SHP77 treated with DMSO at 0.1 percent for 48 hours (cell line): ENCODE data around the gene KRT75.

ENCODE experiments used
- DNase-seq: peaks from one replicate; lab custom pipeline; 2025; lab: John Stamatoyannopoulos, UW

The KRT75 gene

GRCh38 chr12:52439845-52440244, 5.7 kb upstream of the KRT75 start:
- no peak for DNase-seq

GRCh38 chr12:52439420-52439819, 5.2 kb upstream of the KRT75 start:
- DNase-seq = no peak

- no peak for DNase-seq
Measured at GRCh38 chr12:52438305-52439301, 4.4 kb upstream of the KRT75 start.

- DNase-seq = no peak
Measured at GRCh38 chr12:52437508-52437907, 3.3 kb upstream of the KRT75 start.

GRCh38 chr12:52436828-52437474, 2.8 kb upstream of the KRT75 start:
- no peak for DNase-seq

- DNase-seq = no peak
Measured at GRCh38 chr12:52436000-52436827, 2.0 kb upstream of the KRT75 start.

GRCh38 chr12:52435659-52435999, 1.5 kb upstream of the KRT75 start:
- DNase-seq = no peak

GRCh38 chr12:52434760-52435530, 774 bp upstream of the KRT75 start:
- DNase-seq = no peak

- DNase-seq = no peak
Measured at GRCh38 chr12:52433501-52434080, 580 bp downstream of the KRT75 start.

- DNase-seq = no peak
Measured at GRCh38 chr12:52432559-52433207, 1.5 kb downstream of the KRT75 start.

- no peak for DNase-seq
Measured at GRCh38 chr12:52428121-52428520, 6.0 kb downstream of the KRT75 start.

GRCh38 chr12:52427083-52427482, 7.1 kb downstream of the KRT75 start:
- no peak for DNase-seq

GRCh38 chr12:52426034-52426433, 8.1 kb downstream of the KRT75 start:
- no peak for DNase-seq

GRCh38 chr12:52425466-52425865, 8.7 kb downstream of the KRT75 start:
- no peak for DNase-seq

GRCh38 chr12:52423661-52424500, 10.3 kb downstream of the KRT75 start:
- DNase-seq = no peak

- no peak for DNase-seq
Measured at GRCh38 chr12:52423035-52423434, 11.1 kb downstream of the KRT75 start.

- DNase-seq = no peak
Measured at GRCh38 chr12:52419656-52420055, 14.5 kb downstream of the KRT75 start.

- DNase-seq = no peak
Measured at GRCh38 chr12:52418576-52419110, 15.5 kb downstream of the KRT75 start.

- no peak for DNase-seq
Measured at GRCh38 chr12:52417740-52418139, 16.4 kb downstream of the KRT75 start.

- no peak for DNase-seq
Measured at GRCh38 chr12:52416795-52417194, 17.4 kb downstream of the KRT75 start.
